AG09319 (cell line): ENCODE results near the gene TLE2.
A peak's percentile ranks its signal among the peaks of the same experiment; 100 is the strongest.

Source experiments
- DNase-seq: peaks from one replicate; pipeline ENCODE4 v3.0.0-alpha.2; 2010; ENCODE audit warnings: low read depth; ENCODE audit errors: extremely low read depth
- TF ChIP-seq, protein P1 (sequence below): IDR thresholded peaks from 2 replicates; pipeline ENCODE4 v1.5.1; 2011; ENCODE audit warnings: low read depth, mild to moderate bottlenecking, inconsistent platforms, low read length, moderate library complexity

TLE2 gene

GRCh38 chr19:2960120-2960519 is 69.0 kb downstream of the TLE2 start:
- TF ChIP-seq, protein P1, sequence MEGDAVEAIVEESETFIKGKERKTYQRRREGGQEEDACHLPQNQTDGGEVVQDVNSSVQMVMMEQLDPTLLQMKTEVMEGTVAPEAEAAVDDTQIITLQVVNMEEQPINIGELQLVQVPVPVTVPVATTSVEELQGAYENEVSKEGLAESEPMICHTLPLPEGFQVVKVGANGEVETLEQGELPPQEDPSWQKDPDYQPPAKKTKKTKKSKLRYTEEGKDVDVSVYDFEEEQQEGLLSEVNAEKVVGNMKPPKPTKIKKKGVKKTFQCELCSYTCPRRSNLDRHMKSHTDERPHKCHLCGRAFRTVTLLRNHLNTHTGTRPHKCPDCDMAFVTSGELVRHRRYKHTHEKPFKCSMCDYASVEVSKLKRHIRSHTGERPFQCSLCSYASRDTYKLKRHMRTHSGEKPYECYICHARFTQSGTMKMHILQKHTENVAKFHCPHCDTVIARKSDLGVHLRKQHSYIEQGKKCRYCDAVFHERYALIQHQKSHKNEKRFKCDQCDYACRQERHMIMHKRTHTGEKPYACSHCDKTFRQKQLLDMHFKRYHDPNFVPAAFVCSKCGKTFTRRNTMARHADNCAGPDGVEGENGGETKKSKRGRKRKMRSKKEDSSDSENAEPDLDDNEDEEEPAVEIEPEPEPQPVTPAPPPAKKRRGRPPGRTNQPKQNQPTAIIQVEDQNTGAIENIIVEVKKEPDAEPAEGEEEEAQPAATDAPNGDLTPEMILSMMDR, result no peak
- DNase-seq, result no peak

DNA sequence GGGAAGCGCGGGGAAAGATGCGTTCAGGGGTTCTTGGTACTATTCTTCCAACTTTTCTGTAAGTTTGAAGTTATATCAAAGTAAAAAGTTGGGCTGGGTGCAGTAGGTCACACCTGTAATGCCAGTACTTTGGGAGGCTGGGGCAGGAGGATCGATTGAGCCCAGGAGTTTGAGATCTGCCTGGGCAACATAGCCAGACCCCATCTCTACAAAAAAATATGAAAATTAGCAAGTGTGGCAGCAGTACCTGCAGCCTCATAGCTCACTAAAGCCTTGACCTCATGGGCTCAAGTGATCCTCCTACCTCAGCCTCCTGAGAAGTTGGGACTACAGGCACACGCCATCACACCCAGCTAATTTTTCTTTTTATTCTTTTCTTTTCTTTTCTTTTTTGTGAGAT is 71.9 kb downstream of the TLE2 start:
- TF ChIP-seq, protein P1, result no peak
- no peak for DNase-seq

- TF ChIP-seq, protein P1, result no peak
- no peak for DNase-seq
These were observed 76.1 kb downstream of the TLE2 start for GRCh38 chr19:2952953-2953481.

DNA sequence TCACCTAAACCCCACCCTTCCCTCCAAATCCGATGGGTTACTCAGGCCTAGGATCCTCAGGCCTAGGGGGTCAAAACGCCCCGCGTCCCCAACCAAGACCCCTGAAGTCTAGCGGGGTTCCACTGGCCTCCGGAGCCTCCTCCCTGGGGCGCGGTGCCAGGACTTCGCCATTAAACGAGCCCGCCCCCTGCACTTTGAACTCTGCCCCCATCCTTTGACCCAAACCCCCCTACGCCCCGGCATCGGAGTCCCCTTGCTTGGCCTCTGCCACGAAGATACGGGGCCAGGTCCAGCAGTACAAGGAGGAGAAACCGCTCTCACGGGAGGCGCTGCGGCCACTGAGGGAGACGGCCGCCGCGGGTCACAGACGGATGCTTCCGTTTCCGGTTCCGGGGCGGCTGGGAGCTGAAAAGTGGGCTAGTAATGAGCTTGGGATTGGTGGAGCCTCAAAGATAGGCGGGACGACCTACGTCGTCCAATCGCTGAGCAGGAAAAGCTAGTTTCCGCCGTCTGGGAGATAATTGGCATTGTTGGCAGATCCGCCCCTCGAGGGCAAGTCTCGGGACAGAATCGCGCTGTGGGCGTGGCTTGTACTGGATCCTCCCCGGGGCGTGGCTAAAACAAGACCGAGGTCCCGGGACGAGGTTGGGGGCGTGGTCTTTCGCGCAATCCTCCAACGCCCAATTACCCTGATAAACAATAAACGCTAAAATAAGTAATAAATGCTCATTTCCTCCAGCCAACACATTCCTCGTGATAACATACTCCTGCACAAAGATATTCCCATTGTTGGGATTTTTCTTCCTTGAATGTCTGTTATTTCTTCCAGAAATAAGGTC is 78.6 kb downstream of the TLE2 start:
- TF ChIP-seq, protein P1, result no peak
- DNase-seq, result peak; percentile 99

GRCh38 chr19:2949939-2950285 is 79.2 kb downstream of the TLE2 start:
- TF ChIP-seq, protein P1, result no peak
- no peak for DNase-seq
